Hepatocyte (in vitro differentiated cells): ENCODE measurements around the gene ANKRD39.

Experiments used
- CTCF ChIP-seq: fragments of 200-600 bp; sonication (generic); IDR thresholded peaks from 2 replicates; pipeline ENCODE4 v1.5.1; 2016; ENCODE audit warnings: antibody characterized with exemption, mild to moderate bottlenecking; ENCODE audit not compliant: poor library complexity
- EZH2phosphoT487 ChIP-seq: fragments of 200-600 bp; sonication (generic); IDR thresholded peaks from one replicate; pipeline ENCODE4 v1.6.1; 2018; ENCODE audit warnings: antibody characterized with exemption, mild to moderate bottlenecking, low read depth, moderate library complexity; ENCODE audit not compliant: unreplicated experiment, severe bottlenecking

GRCh38 chr2:96839875-96840850 is 17.7 kb downstream of the ANKRD39 start:
- TF ChIP-seq EZH2phosphoT487 (no peak), CTCF (no peak)
